Hepatocyte (in vitro differentiated cells): Measurements from ENCODE around the gene KIF26B. TPM values are rescaled to one million over a fixed set of nuclear protein-coding genes. Genes with fewer than 3 reads are reported as not detected.

ENCODE experiments used
- DNase-seq: peaks from one replicate; pipeline ENCODE4 v3.0.0-alpha.2; 2016; ENCODE audit warnings: low spot score
- H2AFZ ChIP-seq: fragments of 200-600 bp; sonication (generic); 2 replicates; pipeline ENCODE4 v1.6.0; 2016; ENCODE audit warnings: antibody characterized with exemption, mild to moderate bottlenecking
- H3K27ac ChIP-seq: fragments of 200-600 bp; sonication (generic); 2 replicates; pipeline ENCODE4 v1.5.1; 2016; ENCODE audit warnings: mild to moderate bottlenecking
- H3K27me3 ChIP-seq: fragments of 200-600 bp; sonication (generic); 2 replicates; pipeline ENCODE4 v1.6.1; 2016
- H3K36me3 ChIP-seq: fragments of 200-600 bp; sonication (generic); replicated peaks from 2 replicates; pipeline ENCODE4 v1.5.1; 2016; ENCODE audit warnings: low read depth; ENCODE audit not compliant: insufficient read depth
- H3K4me1 ChIP-seq: fragments of 200-600 bp; sonication (generic); 2 replicates; pipeline ENCODE4 v1.5.1; 2016; ENCODE audit warnings: mild to moderate bottlenecking, moderate library complexity; ENCODE audit not compliant: insufficient read depth
- H3K4me2 ChIP-seq: fragments of 200-600 bp; sonication (generic); 2 replicates; pipeline ENCODE4 v1.6.0; 2016
- H3K4me3 ChIP-seq: fragments of 200-600 bp; sonication (generic); 2 replicates; pipeline ENCODE4 v1.5.1; 2016; ENCODE audit warnings: mild to moderate bottlenecking
- H3K79me2 ChIP-seq: fragments of 200-600 bp; sonication (generic); 2 replicates; pipeline ENCODE4 v1.6.0; 2017; ENCODE audit warnings: mild to moderate bottlenecking
- H3K9me2 ChIP-seq: fragments of 200-600 bp; sonication (generic); replicated peaks from 2 replicates; pipeline ENCODE4 v1.6.0; 2017; ENCODE audit warnings: mild to moderate bottlenecking; ENCODE audit not compliant: insufficient read depth
- H3K9me3 ChIP-seq: fragments of 200-600 bp; sonication (generic); 2 replicates; pipeline ENCODE4 v1.5.1; 2016; ENCODE audit warnings: low read depth, mild to moderate bottlenecking
- H4K20me1 ChIP-seq: fragments of 200-600 bp; sonication (generic); 2 replicates; pipeline ENCODE4 v1.6.0; 2016; ENCODE audit warnings: mild to moderate bottlenecking; ENCODE audit not compliant: insufficient read depth, poor library complexity, severe bottlenecking
- CTCF ChIP-seq: fragments of 200-600 bp; sonication (generic); IDR thresholded peaks from 2 replicates; pipeline ENCODE4 v1.5.1; 2016; ENCODE audit warnings: antibody characterized with exemption, mild to moderate bottlenecking; ENCODE audit not compliant: poor library complexity
- EZH2 ChIP-seq: fragments of 200-600 bp; sonication (generic); IDR thresholded peaks from 2 replicates; pipeline ENCODE4 v1.6.1; 2016; ENCODE audit warnings: antibody characterized with exemption, mild to moderate bottlenecking, borderline replicate concordance
- EZH2phosphoT487 ChIP-seq: fragments of 200-600 bp; sonication (generic); IDR thresholded peaks from one replicate; pipeline ENCODE4 v1.6.1; 2018; ENCODE audit warnings: antibody characterized with exemption, mild to moderate bottlenecking, low read depth, moderate library complexity; ENCODE audit not compliant: unreplicated experiment, severe bottlenecking
- WGBS: methylation state at CpG from one replicate; pipeline ENCODE4 v1.1.6; 2016; ENCODE audit warnings: low lambda C conversion rate; ENCODE audit errors: missing lambda C conversion rate; 5-methylcytosine and 5-hydroxymethylcytosine counted together
- polyA plus RNA-seq: library from polyadenylated mRNA; unstranded; fragments of >200 nt; fragmentation: Nextera tagmentation; extraction: Ambion mirVana; gene quantifications from 2 replicates; pipeline ENCODE4 v1.2.1, GENCODE V29; 2016
- total RNA-seq: library from RNA; depleted of rRNA; stranded (reverse); fragments of >200 nt; gene quantifications from 2 replicates; pipeline ENCODE4 v1.2.3, GENCODE V29; 2014

The KIF26B gene
- total and polyA plus RNA-seq, 2 experiments from 2014 or later: 12.7 to 21.6 TPM

- no peak overlapping the region for H3K4me3 ChIP-seq
- H3K9me3 ChIP-seq: no peaks in the 10 kb centered on the region
- H3K27ac ChIP-seq: no peak overlapping the region
- H2AFZ ChIP-seq: no peak overlapping the region
- H3K36me3 ChIP-seq: no peaks in the 10 kb centered on the region
- TF ChIP-seq EZH2 (no peak), CTCF (no peak), EZH2phosphoT487 (no peak)
- DNase-seq: no peak
- H3K9me2 ChIP-seq: no peaks in the 10 kb centered on the region
- no peak overlapping the region for H3K4me2 ChIP-seq
- no peaks in the 10 kb centered on the region for H3K4me1 ChIP-seq
- no peaks in the 10 kb centered on the region for H4K20me1 ChIP-seq
- peaks cover 10% of the 10 kb centered on the region for H3K79me2 ChIP-seq
- 87% methylated on average over 6 of the region's 6 CpGs for WGBS
- H3K27me3 ChIP-seq: no peaks in the 10 kb centered on the region
Observed at GRCh38 chr1:245480393-245481120, 325.8 kb downstream of the KIF26B start.

DNA sequence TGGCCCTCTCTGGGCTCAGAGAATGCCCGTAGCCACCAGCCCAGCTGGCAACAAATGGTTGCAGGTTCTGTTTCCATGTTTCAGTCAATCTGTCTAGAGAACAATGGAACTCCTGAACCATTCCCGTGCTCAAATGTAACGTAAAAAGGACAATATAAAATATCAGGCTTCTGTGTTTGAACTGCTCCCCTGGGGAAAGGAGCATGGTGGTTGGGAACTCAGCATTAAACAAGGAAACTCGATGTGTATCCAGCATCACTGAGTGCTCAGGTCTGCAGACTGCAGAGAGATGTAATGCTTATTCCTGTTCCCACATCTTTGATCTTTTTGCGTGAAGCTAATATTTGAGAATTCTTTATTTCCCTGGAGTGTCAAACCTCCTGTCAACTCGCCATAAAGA, 326.5 kb downstream of the KIF26B start:
- no peaks in the 10 kb centered on the region for H3K9me2 ChIP-seq
- 73% methylated on average over 6 of the region's 6 CpGs for WGBS
- peaks cover 7% of the 10 kb centered on the region for H3K79me2 ChIP-seq
- no peaks in the 10 kb centered on the region for H3K36me3 ChIP-seq
- no peak overlapping the region for H3K27ac ChIP-seq
- no peak overlapping the region for H3K4me2 ChIP-seq
- H3K9me3 ChIP-seq: no peaks in the 10 kb centered on the region
- no peaks in the 10 kb centered on the region for H3K27me3 ChIP-seq
- no peak overlapping the region for H2AFZ ChIP-seq
- no peak overlapping the region for H3K4me3 ChIP-seq
- no peaks in the 10 kb centered on the region for H3K4me1 ChIP-seq
- no peak for TF ChIP-seq EZH2phosphoT487
- no peak for TF ChIP-seq EZH2
- TF ChIP-seq CTCF: no peak
- no peaks in the 10 kb centered on the region for H4K20me1 ChIP-seq
- no peak for DNase-seq

DNA sequence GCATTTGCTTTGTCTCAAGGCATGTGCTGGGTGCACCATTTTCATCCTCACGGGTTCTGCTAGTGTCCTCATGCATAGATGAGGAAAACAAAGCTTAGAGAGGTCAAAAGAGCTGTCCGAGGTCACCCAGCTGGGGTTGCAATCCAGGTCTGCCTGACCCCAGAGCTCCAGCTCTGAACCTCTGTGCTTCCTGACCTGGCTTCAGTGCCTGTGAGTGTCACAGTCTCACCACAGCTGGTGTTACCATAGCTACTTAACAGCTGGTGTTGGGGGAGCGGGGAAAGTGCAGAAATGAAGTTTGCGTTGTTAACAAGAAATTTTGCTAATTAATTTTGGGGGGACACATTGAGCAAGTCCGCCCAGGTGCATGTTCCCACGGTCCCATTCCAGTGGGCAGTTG, 328.5 kb downstream of the KIF26B start:
- H3K27ac ChIP-seq: no peak overlapping the region
- H3K4me2 ChIP-seq: no peak overlapping the region
- no peaks in the 10 kb centered on the region for H3K9me3 ChIP-seq
- DNase-seq: no peak
- no peaks in the 10 kb centered on the region for H4K20me1 ChIP-seq
- TF ChIP-seq EZH2phosphoT487: no peak
- TF ChIP-seq CTCF: no peak
- no peak for TF ChIP-seq EZH2
- no peak overlapping the region for H3K4me3 ChIP-seq
- 84% methylated on average over 6 of the region's 6 CpGs for WGBS
- no peaks in the 10 kb centered on the region for H3K27me3 ChIP-seq
- no peaks in the 10 kb centered on the region for H3K9me2 ChIP-seq
- peaks cover 4% of the 10 kb centered on the region for H3K79me2 ChIP-seq
- H3K36me3 ChIP-seq: no peaks in the 10 kb centered on the region
- H3K4me1 ChIP-seq: no peaks in the 10 kb centered on the region
- H2AFZ ChIP-seq: no peak overlapping the region
